ENCODE measurements around the gene KCNH4. TPM values are rescaled to one million over a fixed set of nuclear protein-coding genes. Genes with fewer than 3 reads are reported as not detected.
"Not testable (repeated sequence)": the region's sequence is repeated elsewhere in the genome, so short reads cannot be mapped to it uniquely, and the experiment has no call there.

KCNH4 gene
- total RNA-seq, 1 donor from 2014 or later, result 0.70 TPM

DNA sequence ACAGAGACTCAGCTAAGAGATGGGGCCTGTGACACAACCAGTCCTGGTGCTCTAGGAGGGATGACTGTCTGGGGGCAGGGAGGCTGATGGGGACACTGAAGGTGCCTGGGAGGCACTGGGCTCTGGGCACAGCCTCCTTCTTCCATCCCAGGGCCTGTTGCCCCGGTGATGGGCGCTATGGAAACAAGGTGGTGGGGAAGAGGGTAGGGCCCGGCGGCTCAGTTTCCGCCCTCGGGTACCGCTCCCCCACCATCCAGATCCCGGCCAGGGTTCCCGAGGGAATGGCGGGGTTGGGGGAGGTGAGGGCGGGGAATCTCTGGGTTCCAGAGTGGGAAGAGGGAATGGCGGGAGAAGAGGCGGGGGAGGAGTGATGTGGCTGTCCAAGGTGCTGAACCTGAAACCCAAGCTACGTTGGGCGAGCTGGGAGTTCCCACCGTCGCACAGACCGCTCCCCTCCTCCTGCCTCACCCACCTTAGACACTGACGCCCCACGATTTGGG is 981 bp downstream of the KCNH4 start:
- DNase-seq (ENCODE audit: extremely low read depth, low read depth, low spot score), result no peak

DNA sequence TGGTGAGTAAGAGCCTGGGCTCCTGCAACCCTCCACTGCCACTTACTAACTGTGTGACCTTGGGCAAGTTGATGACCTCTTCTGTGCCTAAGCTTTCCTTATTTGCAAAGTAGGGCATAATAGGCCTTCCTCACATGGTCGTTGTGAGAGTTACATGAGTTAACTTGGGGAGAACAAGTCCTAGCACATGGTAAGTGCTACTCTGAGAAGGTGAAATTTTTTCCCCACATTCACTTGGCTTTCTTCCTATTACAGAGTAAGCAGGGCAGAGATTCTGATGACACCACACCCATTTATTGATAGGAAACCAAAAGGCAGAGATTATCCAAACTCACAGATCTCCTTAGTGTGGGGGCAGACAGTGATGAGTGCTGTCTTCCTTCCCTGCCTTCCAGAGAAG is 1.6 kb downstream of the KCNH4 start:
- no peak for DNase-seq (ENCODE audit: extremely low read depth, low read depth, low spot score)

DNA sequence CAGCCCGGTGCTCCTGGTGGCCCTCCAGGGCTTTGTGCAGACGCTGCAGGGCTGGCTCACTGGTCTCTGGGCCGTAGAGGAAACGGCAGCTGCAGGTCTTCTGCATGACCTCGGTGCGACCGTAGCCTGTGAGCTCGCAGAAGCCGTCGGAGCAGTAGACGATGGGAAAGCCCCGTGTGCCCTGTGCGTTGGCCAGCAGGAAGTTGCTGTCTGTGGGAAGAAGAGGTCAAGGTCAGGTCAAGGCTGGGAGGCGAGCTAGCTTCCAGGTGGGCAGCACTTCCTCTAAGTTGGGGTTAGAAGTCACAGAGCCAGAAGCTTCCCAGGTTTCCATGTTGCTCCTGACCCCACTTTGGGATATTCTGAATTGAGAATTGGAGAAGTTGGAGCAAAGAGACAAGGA is 2.1 kb downstream of the KCNH4 start:
- no peak for DNase-seq (ENCODE audit: extremely low read depth, low read depth, low spot score)

DNA sequence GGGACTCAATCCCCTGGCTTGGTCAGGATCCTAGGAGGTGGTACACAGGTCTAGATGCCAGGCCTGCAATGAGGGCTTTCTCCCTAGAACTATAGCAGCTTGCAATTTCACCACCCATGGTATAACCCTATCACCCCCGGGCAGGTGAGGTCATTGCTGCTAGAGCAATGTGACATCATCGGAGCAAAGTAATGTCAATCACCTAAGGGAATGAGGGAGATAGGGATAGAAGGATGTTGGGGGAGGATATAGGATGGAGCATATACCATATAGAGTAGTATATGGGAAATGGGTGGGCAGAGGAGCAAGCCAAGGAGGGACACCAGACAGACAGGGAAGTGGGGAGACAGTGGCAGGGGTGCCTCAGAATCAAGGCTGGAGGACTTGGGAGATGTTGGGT is 3.3 kb downstream of the KCNH4 start:
- no peak for DNase-seq (ENCODE audit: extremely low read depth, low read depth, low spot score)

DNA sequence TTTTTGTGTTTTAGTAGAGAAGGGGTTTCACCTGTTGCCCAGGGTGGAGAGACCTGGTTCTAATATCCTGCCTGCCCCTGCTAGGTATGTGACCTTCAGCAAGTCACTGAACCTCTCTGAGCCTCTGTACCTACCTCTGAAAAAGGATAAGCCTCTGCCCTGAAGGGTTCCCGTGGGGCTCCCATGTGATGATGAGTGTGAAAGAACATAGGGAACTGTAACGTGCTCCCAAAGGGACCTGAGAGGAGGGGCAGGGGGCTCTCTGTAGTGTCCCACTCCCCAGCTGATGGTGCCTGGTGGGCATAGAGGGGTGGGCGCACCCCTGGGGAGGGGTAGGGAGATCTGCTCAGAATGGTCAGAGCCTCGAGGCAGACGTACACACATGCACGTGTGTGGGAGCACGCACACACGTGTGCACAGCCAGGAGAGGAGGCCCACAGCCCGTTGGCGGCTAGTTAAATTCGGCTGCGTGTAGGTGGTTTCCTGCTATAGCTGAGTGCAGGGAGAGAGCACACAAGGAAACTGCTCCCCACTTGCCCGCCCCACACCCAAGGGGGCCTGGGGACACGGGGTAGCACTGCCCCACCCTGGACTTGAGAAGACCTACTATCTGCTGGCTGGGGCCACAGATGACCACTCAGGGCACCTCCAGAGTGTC is 6.7 kb downstream of the KCNH4 start:
- DNase-seq (ENCODE audit: extremely low read depth, low read depth, low spot score), result no peak

DNA sequence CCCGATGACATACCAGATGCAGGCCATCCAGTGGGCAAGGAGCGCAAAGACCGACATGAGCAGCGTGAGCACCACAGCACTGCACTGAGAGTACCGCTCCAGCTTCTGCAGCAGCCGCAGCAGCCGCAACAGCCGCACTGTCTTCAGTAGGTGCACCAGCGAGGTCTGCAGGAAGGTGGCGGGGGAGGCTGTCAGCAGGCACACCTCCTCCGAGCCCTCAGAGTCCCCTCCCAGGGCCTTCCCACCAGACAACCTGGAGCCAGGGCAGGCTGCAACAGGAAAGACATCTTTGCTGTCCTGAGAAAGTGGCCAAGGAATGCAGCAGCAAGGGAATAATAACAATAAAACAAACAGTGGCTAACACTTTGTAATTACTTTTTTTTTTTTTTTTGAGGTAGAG is 9.1 kb downstream of the KCNH4 start:
- no peak for DNase-seq (ENCODE audit: extremely low read depth, low read depth, low spot score)

DNA sequence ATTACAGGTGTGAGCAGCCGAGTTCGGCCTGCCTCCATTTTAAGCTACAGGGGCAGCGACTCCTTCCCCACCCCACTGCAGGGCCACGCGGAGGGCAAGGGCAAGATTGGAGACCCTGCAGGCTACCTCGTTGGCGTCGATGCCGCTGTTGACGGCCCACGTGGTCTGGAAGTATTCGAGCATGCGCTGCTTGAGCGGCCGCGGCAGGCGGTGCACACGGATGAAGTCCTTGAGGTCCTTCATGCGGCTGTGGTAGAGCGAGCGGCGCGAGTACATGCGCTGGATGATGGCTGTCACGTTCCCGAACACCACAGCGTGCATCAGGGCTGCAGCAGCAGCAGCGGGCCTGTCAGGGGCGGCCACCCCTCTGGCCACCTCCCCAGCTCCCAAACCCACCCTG is 11.6 kb downstream of the KCNH4 start:
- DNase-seq (ENCODE audit: extremely low read depth, low read depth, low spot score), result no peak

DNA sequence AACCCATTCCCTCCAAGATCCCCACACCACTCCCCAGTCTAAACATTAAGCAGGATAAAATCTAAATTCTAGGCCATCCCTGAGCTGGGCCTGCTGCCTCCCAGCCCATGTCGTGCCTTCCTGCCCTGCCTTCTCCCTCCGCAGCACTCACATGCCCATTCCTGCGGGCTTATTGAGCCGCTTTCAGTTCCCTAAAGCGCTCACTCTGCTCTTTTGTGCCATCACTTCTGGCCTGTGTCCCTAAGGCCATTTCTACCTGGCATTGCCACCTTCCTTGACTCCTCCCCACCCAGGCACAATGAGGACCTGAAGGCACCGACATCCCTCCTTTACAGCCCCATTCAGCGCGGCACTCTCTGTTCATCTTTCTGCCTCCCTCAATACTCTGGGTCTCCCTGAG is 13.1 kb downstream of the KCNH4 start:
- no peak for DNase-seq (ENCODE audit: extremely low read depth, low read depth, low spot score)

DNA sequence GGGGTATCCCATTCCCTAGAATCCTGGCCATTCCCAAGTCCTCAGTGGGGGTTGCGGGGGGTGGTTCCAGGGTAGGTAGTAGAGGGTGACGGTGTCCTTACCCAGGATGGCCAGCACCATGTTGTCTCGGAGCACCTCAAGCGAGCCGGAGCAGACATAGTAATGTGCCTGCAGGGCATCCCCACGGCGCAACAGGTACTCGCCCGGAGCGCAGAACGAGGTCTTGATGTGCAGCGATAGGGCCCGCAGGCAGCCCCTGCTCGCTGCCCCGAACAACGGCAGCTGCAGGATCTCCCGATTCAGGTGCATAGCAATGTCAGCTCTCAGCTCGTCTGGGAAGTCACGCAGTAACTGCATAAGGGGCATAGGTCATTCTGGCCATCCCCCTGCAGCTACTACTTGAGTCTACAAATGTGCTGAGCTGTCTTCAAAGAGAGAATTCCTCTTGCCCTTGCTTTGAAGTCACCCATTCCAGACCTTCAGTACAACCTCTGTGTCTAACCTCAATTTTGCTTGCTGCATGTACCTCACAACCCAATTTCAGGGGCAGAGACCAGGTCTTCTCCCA is 14.7 kb downstream of the KCNH4 start:
- no peak for DNase-seq (ENCODE audit: extremely low read depth, low read depth, low spot score)

DNA sequence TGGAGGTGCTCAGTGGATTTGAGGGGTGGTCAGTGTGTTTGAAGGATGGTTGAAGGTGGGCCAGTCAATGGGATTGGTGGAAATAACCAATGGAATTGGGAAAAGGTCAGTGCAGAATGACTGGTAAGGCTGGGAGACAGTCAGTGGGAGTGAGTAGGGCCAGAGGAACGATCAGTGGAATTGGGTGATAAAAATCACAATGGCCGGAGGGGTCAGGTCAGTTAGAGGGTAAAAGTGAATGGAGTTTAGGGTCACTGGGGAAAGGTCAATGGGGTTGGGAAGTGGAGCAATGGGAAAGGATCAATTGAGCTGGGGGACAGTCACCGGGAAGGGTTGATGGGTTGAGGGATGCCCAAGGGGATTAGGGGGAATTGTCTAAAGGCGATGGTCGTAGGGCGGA is 15.2 kb downstream of the KCNH4 start:
- no peak for DNase-seq (ENCODE audit: extremely low read depth, low read depth, low spot score)

DNA sequence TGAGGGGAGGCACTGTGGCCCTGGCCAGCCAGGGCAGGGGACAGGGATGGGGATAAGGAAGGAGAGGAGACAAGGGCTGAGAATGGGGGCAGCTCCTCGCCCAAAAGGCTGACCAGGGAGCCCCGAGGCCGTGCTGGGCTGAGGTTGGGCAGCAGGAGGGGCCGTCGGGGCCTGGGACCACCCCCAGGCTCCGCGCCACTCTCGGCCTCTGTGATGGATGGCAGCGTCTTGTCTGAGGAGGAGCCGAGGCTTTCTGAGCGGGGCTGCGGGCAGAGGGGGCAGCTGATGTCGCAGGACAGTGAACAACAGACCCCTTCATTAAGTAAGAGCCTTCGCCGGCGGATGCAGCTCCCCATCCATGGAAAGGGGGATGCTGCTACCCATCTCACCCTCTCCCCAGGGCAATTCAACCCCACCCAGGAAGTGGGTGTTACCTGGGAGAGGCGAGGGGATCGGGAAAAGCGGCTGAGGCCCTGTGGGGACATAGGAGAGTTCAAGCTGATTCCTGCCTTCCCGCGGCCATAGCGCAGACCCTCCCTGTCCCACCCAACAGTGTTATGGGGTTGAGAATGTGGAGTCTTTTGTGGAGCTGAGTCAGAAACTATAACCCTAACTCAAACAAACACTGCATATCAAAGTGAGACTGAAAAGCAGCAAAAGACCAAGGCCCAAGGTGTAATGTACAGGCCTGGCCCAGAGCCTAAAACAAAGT is 17.1 kb downstream of the KCNH4 start:
- DNase-seq (ENCODE audit: extremely low read depth, low read depth, low spot score), result no peak

DNA sequence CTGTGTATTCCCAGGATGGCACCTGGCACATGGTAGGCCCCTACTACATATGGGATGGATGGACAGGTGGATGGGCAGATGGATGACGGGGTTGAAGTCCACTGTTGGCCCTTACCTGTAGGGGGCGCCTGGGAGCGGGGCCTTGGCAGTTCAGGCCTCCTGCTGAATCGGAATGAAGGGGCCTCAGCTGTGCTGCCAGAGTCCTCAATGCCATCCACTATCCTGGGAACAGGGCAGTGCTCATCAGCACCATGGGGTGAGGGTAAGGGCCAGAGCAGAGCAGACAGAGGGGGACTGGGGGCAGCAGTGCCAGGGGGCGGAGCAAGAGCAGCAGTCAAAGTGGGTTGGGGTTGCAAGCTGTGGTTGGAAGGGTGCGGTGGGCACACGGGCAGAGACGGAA is 17.8 kb downstream of the KCNH4 start:
- DNase-seq (ENCODE audit: extremely low read depth, low read depth, low spot score), result no peak

DNA sequence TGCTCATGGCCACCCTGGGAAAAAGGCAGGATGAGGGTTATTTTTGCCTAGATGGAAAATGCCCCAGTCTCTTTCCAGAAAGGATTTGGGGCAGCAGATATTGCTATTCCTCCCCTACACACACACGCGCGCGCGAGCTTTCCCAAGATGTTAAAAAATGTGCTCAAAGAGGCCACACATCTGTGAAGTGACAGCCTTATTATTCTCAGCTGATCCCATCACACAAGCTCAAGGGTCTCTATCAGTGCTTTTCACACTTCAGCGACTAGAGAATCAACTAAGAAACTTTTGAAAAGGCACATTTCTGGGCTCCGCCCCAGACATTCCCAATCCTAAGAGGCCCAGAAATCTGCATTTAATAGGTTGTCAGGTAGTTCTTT is 20.4 kb downstream of the KCNH4 start:
- no peak for DNase-seq (ENCODE audit: extremely low read depth, low read depth, low spot score)

DNA sequence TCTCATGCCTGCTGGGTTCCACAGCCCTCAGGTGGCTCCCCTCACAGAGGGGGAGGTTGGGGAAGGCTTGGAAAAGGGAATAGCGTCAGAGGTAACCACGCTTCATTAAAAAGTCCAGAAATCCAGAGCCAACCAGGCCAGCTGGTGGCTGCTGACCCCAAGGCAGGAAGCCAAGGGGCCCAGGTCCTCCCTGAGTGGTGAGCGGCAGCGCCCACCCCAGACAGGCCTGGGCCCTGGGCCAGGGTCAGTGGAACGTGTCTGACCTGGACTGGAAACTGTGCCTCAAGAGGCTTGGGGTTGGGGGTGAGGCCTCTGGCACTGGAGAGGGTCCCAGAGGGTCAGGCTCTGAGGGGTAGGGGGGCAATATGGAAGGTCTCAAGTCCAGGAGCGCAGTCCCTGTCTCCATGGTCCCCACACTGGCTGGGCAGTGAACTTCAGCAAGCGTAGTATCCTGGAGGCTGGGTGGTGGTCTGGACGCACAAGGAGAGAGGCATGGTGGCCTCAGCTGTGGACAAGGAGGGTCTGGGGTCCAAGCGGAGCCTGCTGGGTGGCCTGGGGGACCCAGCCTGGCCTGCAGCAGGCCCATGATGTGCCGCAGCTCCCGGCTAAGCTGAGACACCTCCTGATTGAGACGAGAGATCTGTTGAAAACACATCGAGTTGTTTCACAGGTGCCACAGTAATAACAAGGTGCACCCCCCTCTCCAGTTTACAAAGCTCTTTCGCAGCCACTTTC is 21.0 kb downstream of the KCNH4 start:
- no peak for DNase-seq (ENCODE audit: extremely low read depth, low read depth, low spot score)

DNA sequence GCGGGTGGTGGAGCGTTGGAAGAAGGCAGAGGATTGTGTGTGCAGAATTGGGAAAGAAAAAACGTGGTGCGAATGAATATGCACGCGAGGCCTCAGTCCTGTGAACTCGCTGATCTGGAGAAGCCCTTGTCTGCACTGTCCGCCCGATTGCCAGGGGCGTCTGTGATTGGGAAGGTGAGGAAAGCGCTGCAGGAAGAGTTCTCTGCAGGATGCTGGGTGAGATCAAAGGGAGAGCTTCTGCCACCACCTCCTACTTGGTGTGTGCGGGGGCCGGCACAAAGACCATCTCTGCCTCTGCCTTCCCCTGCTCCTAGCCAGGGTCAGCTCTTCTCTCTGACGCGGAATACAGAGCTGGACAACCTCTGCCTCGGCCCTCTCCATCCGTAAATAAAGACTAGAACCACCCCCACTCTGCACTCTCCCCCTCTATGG is 25.3 kb downstream of the KCNH4 start:
- no peak for DNase-seq (ENCODE audit: extremely low read depth, low read depth, low spot score)

DNA sequence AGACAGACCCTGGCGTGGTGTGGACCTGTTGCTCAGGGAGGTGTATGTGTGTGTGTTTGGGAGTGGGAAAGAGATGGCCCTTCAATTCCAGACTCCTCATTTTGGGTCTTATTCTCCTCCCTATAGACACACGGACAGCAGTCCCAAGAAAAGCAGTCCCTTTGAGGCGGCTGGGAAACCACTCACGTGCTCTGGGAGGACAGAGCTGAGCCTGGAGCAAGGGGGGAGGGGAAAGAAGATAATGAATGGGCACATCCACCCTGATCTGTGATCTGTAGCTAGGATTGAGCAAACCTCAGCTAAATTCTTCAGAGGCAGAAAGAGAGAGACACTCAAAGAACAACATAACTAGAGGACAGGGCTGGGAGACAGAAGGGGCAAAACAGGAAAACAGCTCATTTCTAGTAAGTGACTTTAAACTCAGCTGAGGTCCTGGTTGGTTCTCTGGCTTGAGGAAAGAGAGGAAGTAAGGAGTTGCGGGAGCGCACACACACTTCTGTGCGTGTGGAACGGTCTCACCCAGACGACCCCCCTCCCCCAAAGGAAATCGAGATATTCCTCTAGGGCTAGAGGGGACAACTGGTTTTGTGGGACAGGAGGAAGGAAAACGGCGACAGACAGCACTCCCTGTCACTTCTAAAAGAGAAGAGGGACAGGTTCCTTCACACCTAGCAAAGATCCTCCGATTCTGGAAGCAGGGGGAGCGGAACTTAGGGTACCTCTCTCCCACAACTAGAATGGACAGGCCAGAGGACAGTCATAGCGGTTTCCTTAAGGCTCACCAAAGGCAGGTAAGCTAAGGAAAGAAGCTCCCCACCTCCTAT is 26.8 kb downstream of the KCNH4 start:
- DNase-seq (ENCODE audit: extremely low read depth, low read depth, low spot score), result no peak

DNA sequence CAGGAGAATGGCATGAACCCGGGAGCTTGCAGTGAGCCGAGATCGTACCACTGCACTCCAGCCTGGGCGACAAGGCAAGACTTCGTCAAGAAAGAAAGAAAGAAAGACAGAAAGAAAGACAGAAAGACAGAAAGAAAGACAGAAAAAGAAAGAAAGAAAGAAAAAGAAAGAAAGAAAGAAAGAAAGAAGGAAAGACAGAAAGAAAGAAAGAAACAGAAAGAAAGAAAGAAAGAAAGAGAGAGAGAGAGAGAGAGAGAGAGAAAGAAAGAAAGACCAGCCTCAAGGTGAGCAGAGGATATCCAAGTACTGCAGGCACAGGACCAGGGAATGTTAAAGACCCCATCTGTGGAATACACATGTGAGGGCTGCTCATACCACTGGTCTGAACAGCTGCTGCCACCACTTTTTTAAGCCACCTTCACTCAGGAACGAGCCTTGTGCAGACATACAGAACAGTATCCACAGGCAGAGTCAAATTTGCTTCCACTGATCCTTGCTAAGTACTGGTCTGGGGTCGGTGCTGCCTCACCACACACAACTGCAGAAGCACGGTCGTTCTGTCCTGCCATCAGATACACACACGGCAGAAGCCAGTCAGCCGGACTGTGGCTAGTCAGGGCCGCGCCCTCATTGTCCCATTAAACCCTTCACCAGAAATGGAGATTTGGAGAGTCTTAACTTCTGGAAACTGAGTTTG is 33.9 kb downstream of the KCNH4 start:
- DNase-seq (ENCODE audit: extremely low read depth, low read depth, low spot score), result no peak

DNA sequence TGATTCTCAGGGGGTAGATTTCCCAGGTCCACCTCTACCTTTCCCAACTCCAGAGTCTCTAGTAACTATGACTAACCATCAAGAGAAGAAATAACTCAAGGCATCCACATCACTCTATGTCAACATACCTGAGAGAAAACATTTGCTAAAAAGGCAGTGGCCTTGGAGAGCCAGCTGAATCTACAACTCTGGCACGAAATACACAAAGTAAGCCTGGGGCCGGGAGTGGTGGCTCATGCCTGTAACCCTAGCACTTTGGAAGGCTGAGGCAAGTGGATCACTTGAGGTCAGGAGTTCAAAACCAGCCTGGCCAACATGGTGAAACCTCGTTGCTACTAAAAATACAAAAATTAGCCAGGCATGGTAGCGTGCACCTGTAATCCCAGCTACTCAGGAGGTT is 37.8 kb downstream of the KCNH4 start:
- not testable (repeated sequence) for DNase-seq (ENCODE audit: extremely low read depth, low read depth, low spot score)

DNA sequence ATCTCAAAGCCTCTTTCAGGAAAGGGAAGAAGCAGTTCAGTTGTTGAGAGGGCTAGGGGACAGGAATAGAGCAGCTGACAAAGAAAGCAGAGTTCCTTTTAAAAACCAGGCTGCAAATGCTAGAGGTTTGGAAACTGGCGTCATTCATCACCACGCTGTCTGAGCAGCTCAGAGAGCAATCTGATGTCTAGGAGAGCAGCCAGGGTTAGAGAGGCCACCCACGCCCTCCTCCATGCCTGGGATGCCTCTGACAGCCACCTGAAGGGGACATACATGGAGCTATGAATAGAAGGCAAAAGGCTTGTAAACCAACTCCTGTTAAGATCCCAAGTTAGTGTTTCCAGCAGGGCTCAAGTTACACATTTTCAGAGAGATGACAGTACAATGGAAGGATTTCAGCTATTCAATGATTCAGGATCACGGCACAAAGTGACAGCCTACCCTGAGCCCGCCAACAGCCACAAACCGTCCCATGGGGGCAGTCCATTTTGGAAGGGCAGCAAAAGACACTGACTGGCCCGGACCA is 38.5 kb downstream of the KCNH4 start:
- no peak for DNase-seq (ENCODE audit: extremely low read depth, low read depth, low spot score)

DNA sequence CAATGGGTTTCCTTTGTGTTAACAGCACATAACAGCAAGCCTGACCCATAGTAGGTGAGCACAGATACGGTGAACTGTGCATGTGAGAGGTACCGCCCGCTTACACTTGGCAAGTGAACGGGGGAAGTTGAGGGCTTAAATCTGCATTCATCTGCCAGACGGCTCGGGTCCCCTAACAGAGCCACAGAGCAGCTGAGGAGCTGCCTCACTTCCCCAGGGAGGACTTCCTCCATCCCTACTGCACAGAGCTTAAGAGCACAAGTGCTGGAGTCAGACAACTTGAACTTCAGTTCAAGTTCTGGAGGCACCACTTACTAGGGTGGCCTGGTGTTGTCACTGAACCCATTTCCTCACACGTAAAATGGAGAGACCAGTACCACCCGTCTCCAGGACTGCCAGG is 39.6 kb downstream of the KCNH4 start:
- no peak for DNase-seq (ENCODE audit: extremely low read depth, low read depth, low spot score)
